PC-9 (cell line): ENCODE data around the gene UBE2D4. TPM values are rescaled to one million over a fixed set of nuclear protein-coding genes. Genes with fewer than 3 reads are reported as not detected.

Source experiments
- BruUV-seq: library from RNA; stranded (reverse); fragments of 400-500 nt; replicated peaks from 2 replicates; lab custom pipeline; 2021; lab: Mats Ljungman, UMichigan
- CTCF ChIA-PET: fragments of 300-600 bp; sonication (Branson Sonifier 250); formaldehyde crosslinking; loops from one replicate; lab custom pipeline; 2022; ENCODE audit warnings: antibody characterized with exemption; lab: Charles Lee
- POLR2A ChIA-PET: fragments of 300-600 bp; sonication (Branson Sonifier 250); formaldehyde crosslinking; loops from one replicate; lab custom pipeline; 2022; ENCODE audit warnings: antibody characterized with exemption; ENCODE audit not compliant: unreplicated experiment; lab: Charles Lee
- DNase-seq, 2 experiments: peaks; one replicate each; pipeline versions ENCODE4 v3.0.0 to v3.0.0-alpha.2; 2015 to 2022; ENCODE audit warnings: mixed read lengths in 1 of 2
- H2AFZ ChIP-seq: fragments of 200-600 bp; sonication (generic); 2 replicates; pipeline ENCODE4 v1.8.1; 2017; ENCODE audit warnings: antibody characterized with exemption
- H3F3A ChIP-seq: fragments of 200-600 bp; sonication (generic); 2 replicates; pipeline ENCODE4 v1.8.1; 2017; ENCODE audit warnings: antibody characterized with exemption, mild to moderate bottlenecking, low read depth; ENCODE audit not compliant: insufficient read depth
- H3K27ac ChIP-seq: fragments of 200-600 bp; sonication (generic); 2 replicates; pipeline ENCODE4 v1.6.1; 2016; ENCODE audit warnings: mixed run types
- H3K27me3 ChIP-seq: fragments of 200-600 bp; sonication (generic); 2 replicates; pipeline ENCODE4 v1.6.1; 2016; ENCODE audit warnings: low read depth, mixed run types; ENCODE audit not compliant: insufficient read depth
- H3K36me3 ChIP-seq: fragments of 200-600 bp; sonication (generic); 2 replicates; pipeline ENCODE4 v1.6.1; 2016; ENCODE audit warnings: low read depth, mixed run types
- H3K4me1 ChIP-seq: fragments of 200-600 bp; sonication (generic); replicated peaks from 2 replicates; pipeline ENCODE4 v1.6.1; 2016; ENCODE audit warnings: mixed run types; ENCODE audit not compliant: insufficient read depth
- H3K4me2 ChIP-seq: fragments of 200-600 bp; sonication (generic); 2 replicates; pipeline ENCODE4 v1.6.1; 2017; ENCODE audit warnings: mixed run types
- H3K4me3 ChIP-seq: fragments of 200-600 bp; sonication (generic); 2 replicates; pipeline ENCODE4 v1.6.1; 2016; ENCODE audit warnings: mixed run types
- H3K79me2 ChIP-seq: fragments of 200-600 bp; sonication (generic); 2 replicates; pipeline ENCODE4 v1.6.1; 2017; ENCODE audit warnings: low read depth, mixed run types
- H3K9me2 ChIP-seq: fragments of 200-600 bp; sonication (generic); 2 replicates; pipeline ENCODE4 v1.8.1; 2017; ENCODE audit warnings: mild to moderate bottlenecking; ENCODE audit not compliant: insufficient read depth
- H3K9me3 ChIP-seq: fragments of 200-600 bp; sonication (generic); 2 replicates; pipeline ENCODE4 v1.8.1; 2016; ENCODE audit warnings: low read depth; ENCODE audit not compliant: insufficient read depth
- H4K20me1 ChIP-seq: fragments of 200-600 bp; sonication (generic); 2 replicates; pipeline ENCODE4 v1.8.1; 2017; ENCODE audit not compliant: insufficient read depth
- CTCF ChIP-seq: fragments of 200-600 bp; sonication (generic); conservative IDR thresholded peaks from 2 replicates; pipeline ENCODE4 v1.6.1; 2017; ENCODE audit warnings: mixed run types, antibody characterized with exemption, mild to moderate bottlenecking, moderate library complexity
- EZH2 ChIP-seq: fragments of 200-600 bp; sonication (generic); IDR thresholded peaks from 2 replicates; pipeline ENCODE4 v1.8.0; 2017; ENCODE audit warnings: antibody characterized with exemption, low read depth
- intact Hi-C: fragments of 100-400 bp; cut with micrococcal nuclease; formaldehyde crosslinking; loops from one replicate; pipeline ENCODE4 v1.10.0; 2022; ENCODE audit not compliant: unreplicated experiment
- total RNA-seq: library from RNA; stranded (reverse); gene quantifications from 2 replicates; pipeline ENCODE4 v1.2.3, GENCODE V29; 2021

UBE2D4 gene
- total RNA-seq, 1 experiment from 2014 or later, result 17.1 TPM

GRCh38 chr7:43933902-43934560, 7.8 kb downstream of the UBE2D4 start:
- ChIA-PET CTCF (interaction anchor here (0.6 to 0.7 kb wide), 3 partner anchors 20 to 286 kb away, joined by 3 to 7 read pairs (median 3); no protein-coding TSS in a partner anchor), POLR2A (interaction anchor here (0.7 kb wide), 2 partner anchors 19 to 237 kb away, joined by 5 to 22 read pairs; no protein-coding TSS in a partner anchor)
- no peak overlapping the region for H3K4me3 ChIP-seq
- H3K9me2 ChIP-seq, result no peaks in the 10 kb centered on the region
- no peaks in the 10 kb centered on the region for H3K4me1 ChIP-seq
- peaks cover 5% of the 10 kb centered on the region; the same call in 1 of the 2 replicates for H3F3A ChIP-seq
- H4K20me1 ChIP-seq, result no peaks in the 10 kb centered on the region
- intact Hi-C loops, result no loop called here
- no peaks in the 10 kb centered on the region for H3K27me3 ChIP-seq
- no peak overlapping the region for H3K4me2 ChIP-seq
- no TSS peak for BruUV-seq
- DNase-seq, result no peak
- no peak overlapping the region for H3K27ac ChIP-seq
- TF ChIP-seq CTCF (no peak), EZH2 (no peak)
- H3K79me2 ChIP-seq, result no peaks in the 10 kb centered on the region
- H3K36me3 ChIP-seq, result no peaks in the 10 kb centered on the region
- H2AFZ ChIP-seq, result no peak overlapping the region
- H3K9me3 ChIP-seq, result no peaks in the 10 kb centered on the region

GRCh38 chr7:43937444-43937843, 11.2 kb downstream of the UBE2D4 start:
- intact Hi-C loops, result no loop called here
- Histone ChIP-seq H3K27ac (no peak overlapping the region), H3K27me3 (no peaks in the 10 kb centered on the region), H3K79me2 (no peaks in the 10 kb centered on the region), H3K9me2 (no peaks in the 10 kb centered on the region), H3K9me3 (no peaks in the 10 kb centered on the region), H3K4me1 (peaks cover 1% of the 10 kb centered on the region), H3K4me2 (no peak overlapping the region), H3K4me3 (no peak overlapping the region), H4K20me1 (no peaks in the 10 kb centered on the region), H2AFZ (no peak overlapping the region), H3K36me3 (no peaks in the 10 kb centered on the region), H3F3A (peaks cover 5% of the 10 kb centered on the region; the same call in 1 of the 2 replicates)
- TF ChIP-seq EZH2 (no peak), CTCF (no peak)
- DNase-seq, result no peak
- CTCF ChIA-PET, result no interaction called here
- no TSS peak for BruUV-seq
- POLR2A ChIA-PET, result no interaction called here

- BruUV-seq, result no TSS peak
- H2AFZ ChIP-seq, result no peak overlapping the region
- peaks cover 17% of the 10 kb centered on the region for H3K4me1 ChIP-seq
- no peaks in the 10 kb centered on the region for H3K9me3 ChIP-seq
- H3K4me2 ChIP-seq, result no peak overlapping the region
- no peak overlapping the region for H3K27ac ChIP-seq
- no peak for DNase-seq
- no peak overlapping the region for H3K4me3 ChIP-seq
- no peaks in the 10 kb centered on the region for H3K9me2 ChIP-seq
- intact Hi-C loops, result no loop called here
- H3K36me3 ChIP-seq, result no peaks in the 10 kb centered on the region
- CTCF ChIA-PET, result no interaction called here
- POLR2A ChIA-PET, result no interaction called here
- no peaks in the 10 kb centered on the region for H3K27me3 ChIP-seq
- no peaks in the 10 kb centered on the region for H3K79me2 ChIP-seq
- TF ChIP-seq EZH2 (no peak), CTCF (no peak)
- peaks cover 15% of the 10 kb centered on the region; the same call in 1 of the 2 replicates for H3F3A ChIP-seq
- H4K20me1 ChIP-seq, result no peaks in the 10 kb centered on the region
These were observed 12.8 kb downstream of the UBE2D4 start for GRCh38 chr7:43938892-43939482.
